ENCODE data around the gene TMEM94. TPM values are rescaled to one million over a fixed set of nuclear protein-coding genes. Genes with fewer than 3 reads are reported as not detected.

TMEM94 gene
- total and polyA plus RNA-seq, 2 of the 13 experiments (the other 11 are each of a cell fraction or from before 2014, with no cell fraction given), result 32.6 to 134 TPM

DNA sequence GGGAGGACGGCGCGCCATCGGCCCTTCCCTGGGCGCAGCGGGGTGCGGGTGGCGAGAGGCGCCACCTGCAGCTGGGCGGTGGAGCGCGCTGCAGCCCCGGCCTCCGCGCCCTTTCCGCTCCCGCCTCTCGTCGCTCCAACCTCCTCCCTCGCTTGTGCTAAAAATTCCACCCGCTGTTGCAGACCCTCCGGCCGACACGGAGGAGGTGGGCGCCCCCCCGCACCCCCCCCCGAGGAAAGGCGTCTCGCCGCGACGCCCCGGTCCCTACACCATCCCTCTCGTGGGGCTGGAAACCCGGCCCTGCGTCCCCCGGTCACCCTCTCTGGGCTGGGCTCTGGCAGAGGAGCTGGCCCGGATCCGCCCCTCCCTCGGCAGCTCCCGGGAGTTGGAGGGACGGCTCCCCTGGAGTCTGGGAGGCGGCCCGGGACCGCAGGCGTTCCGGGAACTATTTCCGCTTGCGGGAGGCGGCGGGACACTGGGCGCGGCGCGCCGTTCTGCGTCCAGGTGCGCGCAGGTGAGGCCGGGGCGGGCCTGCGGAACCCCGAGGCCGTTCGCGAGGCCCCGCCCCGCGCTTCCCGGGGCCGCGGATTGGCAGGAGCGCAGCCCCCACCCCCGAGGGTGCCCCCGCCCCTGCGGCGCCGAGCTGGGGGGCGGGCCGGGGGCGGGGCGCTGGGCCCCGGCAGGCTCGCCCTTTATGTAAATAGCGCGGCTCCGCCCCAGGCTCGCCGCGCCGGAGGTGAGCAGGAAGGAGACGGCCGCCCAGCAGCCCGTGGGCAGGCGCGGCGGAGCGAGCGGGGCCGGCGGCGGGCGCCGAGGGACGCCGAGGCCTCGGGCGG is 68.8 kb downstream of the TMEM94 start, which contains the start of gene LLGL2 (continued):
- TF ChIP-seq, protein P1, sequence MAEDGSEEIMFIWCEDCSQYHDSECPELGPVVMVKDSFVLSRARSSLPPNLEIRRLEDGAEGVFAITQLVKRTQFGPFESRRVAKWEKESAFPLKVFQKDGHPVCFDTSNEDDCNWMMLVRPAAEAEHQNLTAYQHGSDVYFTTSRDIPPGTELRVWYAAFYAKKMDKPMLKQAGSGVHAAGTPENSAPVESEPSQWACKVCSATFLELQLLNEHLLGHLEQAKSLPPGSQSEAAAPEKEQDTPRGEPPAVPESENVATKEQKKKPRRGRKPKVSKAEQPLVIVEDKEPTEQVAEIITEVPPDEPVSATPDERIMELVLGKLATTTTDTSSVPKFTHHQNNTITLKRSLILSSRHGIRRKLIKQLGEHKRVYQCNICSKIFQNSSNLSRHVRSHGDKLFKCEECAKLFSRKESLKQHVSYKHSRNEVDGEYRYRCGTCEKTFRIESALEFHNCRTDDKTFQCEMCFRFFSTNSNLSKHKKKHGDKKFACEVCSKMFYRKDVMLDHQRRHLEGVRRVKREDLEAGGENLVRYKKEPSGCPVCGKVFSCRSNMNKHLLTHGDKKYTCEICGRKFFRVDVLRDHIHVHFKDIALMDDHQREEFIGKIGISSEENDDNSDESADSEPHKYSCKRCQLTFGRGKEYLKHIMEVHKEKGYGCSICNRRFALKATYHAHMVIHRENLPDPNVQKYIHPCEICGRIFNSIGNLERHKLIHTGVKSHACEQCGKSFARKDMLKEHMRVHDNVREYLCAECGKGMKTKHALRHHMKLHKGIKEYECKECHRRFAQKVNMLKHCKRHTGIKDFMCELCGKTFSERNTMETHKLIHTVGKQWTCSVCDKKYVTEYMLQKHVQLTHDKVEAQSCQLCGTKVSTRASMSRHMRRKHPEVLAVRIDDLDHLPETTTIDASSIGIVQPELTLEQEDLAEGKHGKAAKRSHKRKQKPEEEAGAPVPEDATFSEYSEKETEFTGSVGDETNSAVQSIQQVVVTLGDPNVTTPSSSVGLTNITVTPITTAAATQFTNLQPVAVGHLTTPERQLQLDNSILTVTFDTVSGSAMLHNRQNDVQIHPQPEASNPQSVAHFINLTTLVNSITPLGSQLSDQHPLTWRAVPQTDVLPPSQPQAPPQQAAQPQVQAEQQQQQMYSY (CRISPR knock-in tag; IDR thresholded peaks at IDR 0.05), result peak; percentile 18; the same call in 1 of the 2 replicates
- TF ChIP-seq CBX5 (CRISPR knock-in tag; IDR thresholded peaks at IDR 0.05; ENCODE audit: borderline replicate concordance) (no peak; the same call in 1 of the 2 replicates), SIX1 (CRISPR knock-in tag; IDR thresholded peaks at IDR 0.05; ENCODE audit: borderline replicate concordance) (no peak), MIER2 (CRISPR knock-in tag; IDR thresholded peaks at IDR 0.05) (peak; percentile 13; the same call in 1 of the 2 replicates), KDM5A (IDR thresholded peaks at IDR 0.05; ENCODE audit: borderline replicate concordance, low read length) (peak; percentile 82), ZBTB3 (CRISPR knock-in tag; IDR thresholded peaks at IDR 0.05; ENCODE audit: borderline replicate concordance, low read depth) (no peak), ATRX (CRISPR knock-in tag; IDR thresholded peaks at IDR 0.05; ENCODE audit: borderline replicate concordance) (no peak), SMAD9 (CRISPR knock-in tag; IDR thresholded peaks at IDR 0.05) (no peak), HNF1A (IDR thresholded peaks at IDR 0.05; ENCODE audit: low read depth) (no peak), HNF1A (CRISPR knock-in tag; IDR thresholded peaks at IDR 0.05; ENCODE audit: borderline replicate concordance) (peak; percentile 40; the same call in 1 of the 2 replicates), ZBTB7B (CRISPR knock-in tag; IDR thresholded peaks at IDR 0.05) (no peak), SMARCC2 (IDR thresholded peaks at IDR 0.05) (no peak), RERE (CRISPR knock-in tag; IDR thresholded peaks at IDR 0.05; ENCODE audit: low read depth) (0 out of 2 replicates have a peak, but pooled peaks have one; percentile 9)

All from HepG2 (cell line).